ENCODE results near the gene STX2.

STX2 gene

GRCh38 chr12:130829391-130830245, 9.4 kb downstream of the STX2 start:
- no peak for DNase-seq

GRCh38 chr12:130828895-130829294, 10.2 kb downstream of the STX2 start:
- no peak for DNase-seq

DNA sequence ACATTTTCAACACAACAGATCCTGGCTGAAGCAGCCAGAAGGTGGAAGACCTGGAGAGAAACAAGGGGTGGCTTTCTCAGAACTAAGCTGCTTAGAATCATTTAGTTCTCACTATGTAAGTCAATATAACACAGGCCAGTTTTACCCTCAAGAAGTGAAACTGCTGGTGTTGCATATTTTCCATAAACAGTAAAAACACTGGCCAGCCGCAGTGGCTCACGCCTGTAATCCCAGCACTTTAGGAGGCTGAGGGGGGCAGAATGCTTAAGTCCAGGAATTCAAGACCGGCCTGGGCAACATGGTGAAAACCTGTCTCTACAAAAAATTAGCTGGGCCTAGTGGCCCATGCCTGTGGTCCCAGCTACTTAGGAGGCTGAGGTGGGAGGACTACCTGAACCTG, 11.6 kb downstream of the STX2 start:
- DNase-seq, result no peak

DNA sequence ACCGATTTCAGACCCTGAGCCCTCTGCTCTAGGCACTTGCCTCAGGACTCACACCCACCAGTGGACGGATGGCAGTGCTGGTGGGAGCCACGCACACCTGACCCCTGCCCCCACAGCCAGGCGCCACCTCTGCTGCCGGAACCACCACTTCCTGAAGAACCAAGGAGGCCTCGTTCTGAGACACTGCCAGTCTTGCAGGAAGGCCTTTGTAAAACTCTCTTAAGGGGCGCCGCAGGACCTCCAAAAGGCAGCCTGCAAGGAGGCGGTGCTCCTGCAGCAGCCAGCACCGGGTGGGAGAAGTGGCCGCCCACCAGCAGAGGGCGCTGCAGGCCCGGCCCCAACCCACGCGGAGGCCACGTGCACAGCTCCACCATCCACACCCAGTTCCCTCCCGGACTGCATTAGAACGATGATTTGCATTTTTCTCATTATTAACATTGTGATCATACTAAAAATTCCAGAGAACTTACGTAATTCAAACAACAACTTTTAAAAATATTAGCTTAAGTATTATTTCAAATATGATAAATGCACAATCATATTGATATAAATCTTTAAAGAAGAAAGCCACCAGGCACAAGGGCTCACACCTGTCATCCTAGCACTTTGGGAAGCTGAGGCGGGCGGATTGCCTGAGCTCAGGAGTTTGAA, 12.8 kb downstream of the STX2 start:
- peak; percentile 14 to 27 for DNase-seq

DNA sequence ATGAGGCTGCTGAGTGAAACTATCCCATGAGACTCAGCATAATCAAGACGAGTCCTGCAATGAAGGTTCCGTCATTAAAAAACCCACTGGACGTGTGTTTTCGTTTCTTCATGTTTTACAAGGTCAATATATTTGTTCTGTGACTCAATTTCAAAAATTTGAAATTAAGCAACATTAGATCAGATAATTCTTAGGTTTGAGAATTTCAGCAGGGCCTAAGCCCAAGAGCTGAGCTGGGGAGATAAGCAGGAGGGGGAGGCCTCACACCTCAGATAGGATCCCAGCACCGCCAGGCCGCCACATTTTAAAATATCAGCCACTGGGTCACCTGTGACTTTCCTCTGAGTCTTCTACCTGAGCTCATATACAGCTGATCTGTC, 13.3 kb downstream of the STX2 start:
- no peak for DNase-seq

DNA sequence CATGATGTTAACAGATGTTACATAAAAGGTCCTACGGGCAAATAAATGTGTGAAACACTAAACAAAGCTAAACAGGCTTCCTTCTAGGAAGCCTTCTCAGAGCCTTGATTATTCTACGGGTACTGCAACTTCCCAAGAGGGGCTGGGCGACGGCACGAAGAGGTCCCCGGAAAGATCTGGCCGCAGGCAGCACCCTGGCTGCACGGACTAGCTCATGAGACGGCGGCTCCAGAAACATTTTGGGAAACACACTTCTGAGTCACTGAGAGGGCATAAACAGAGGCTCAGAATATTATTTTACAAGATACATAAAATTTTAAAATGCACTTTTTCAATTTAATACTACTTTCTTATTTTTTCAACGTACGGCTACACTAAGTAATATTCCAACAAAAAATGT, 19.4 kb downstream of the STX2 start:
- no peak for DNase-seq

- peak in 1 of 2 experiments; percentile 33 for DNase-seq
Measured at GRCh38 chr12:130818635-130819576, 20.1 kb downstream of the STX2 start.

DNA sequence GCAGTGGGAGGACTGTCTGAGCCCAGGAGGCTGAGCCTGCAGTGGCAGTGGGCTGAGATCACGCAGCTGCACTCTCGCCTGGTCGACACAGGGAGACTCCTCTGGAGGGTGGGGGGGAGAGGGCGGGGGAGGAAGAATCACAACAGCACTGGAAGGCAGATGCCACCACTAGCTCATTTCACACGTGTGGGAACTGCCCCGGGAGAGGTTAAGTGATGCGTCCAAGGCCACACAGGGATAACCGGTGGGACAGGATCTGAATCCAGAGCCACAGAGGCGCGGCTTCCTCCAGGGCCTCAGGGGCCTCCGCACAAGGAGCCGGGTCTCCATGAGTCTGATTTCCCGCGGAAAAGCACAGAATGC, 20.8 kb downstream of the STX2 start:
- no peak for DNase-seq

DNA sequence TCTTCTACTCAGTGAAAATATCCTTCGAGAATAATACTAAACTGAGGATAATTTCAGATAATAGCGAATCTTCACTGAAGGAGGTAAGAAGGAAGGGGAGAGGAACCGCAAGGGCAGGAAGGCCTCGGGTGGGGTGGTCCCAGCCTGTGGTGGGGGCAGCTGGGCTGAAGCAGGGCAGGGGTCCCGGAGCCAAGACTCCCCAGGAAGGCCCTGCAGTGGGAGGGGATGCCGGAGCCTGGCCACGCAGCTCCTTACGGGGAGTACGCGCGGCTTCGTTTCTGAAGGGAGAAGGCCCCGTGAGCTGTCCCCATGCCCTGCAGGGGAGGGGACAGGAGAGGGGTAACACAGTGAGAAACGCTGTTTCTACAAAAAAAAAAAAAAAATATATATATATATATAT, 21.2 kb downstream of the STX2 start:
- no peak for DNase-seq

DNA sequence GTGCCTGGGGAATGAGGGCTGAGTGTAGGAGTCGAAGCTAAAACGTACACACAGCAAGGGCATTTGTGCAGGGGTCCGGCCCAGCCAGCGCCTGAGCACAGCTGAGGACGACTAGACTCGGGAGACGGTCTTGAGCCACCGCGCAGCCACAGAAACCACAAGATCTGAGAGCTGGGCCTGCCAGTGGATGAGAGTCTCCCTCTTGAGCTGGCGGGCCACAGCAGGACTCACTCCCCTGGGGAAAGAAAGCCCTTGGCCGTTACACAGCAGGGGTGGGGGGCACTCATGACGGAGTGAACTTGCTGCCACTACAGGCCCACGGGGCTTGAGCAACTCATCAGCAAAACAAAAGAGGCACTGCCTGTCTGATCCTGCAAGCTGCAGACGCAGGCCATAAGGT, 23.0 kb downstream of the STX2 start:
- no peak for DNase-seq

DNA sequence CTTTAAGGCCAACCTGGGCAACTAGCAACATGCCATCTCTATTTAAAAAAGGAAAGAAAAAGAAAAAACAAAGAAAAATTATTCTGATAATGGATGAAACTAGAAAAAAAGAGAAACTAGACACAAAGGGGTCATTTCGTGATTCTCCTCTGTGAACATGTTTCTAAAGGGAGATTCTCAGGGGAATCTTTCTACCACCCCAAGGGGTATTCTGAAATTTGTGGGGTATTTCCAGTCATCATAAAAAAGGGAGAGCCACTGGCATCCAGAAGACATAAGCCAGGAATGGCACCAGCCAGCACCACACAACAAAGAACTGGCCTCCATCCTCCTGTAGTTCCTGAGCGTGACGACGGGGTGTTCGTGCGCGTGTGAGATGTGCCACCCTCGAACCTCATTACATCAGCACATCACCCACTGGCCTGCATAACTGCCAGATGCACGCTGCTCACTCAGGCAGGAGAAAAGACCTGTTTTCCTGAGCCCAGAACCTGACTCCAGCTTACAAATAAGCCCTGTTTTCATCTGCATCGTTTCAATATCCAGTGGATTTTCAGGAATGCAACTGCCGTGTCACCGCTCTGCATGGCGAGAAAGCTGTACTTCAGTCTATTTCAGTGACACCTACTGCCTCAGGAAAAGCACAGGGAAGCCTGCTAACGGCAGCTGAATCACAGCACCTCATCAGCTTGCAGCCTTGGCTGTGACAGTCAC, 23.9 kb downstream of the STX2 start:
- DNase-seq, result no peak

GRCh38 chr12:130813949-130814348, 25.1 kb downstream of the STX2 start:
- no peak for DNase-seq

DNA sequence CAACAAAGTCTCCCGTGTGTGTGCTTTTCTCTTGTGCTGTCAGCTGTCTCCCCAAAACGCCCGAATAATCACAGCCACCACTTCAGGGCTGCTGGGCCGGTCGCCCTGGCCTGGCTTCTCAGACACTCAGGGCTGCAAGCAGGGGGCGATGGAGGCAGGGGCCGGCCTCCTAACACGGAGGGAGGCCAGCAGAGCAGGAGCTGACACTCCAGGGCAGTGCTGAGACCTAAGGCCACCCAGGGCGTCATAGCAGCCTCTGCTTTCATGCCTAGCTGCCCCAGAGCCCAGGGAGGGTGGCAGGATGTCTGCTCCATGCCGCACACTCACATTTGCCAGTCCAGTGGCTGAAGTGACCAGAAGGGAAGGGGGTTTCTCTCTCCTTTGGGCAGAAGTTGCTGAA, 25.6 kb downstream of the STX2 start:
- DNase-seq, result no peak

DNA sequence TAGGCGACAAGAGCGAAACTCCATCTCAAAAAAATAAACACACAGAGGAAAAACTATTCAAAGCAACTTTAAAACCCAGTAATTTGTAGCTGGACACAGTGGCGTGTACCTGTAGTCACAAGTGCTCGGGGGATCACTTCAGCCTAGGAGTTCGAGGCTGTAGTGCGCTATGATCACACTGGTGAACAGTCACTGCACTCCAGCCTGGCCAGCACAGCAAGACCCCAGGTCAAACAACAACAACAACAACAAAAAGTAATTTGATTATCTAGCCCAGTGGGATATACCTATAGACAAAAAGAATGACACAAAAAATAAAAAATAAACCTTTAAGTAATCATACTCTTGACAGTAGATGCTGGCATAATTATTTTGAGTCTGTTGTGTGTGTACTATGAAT, 29.3 kb downstream of the STX2 start:
- DNase-seq, result no peak

DNA sequence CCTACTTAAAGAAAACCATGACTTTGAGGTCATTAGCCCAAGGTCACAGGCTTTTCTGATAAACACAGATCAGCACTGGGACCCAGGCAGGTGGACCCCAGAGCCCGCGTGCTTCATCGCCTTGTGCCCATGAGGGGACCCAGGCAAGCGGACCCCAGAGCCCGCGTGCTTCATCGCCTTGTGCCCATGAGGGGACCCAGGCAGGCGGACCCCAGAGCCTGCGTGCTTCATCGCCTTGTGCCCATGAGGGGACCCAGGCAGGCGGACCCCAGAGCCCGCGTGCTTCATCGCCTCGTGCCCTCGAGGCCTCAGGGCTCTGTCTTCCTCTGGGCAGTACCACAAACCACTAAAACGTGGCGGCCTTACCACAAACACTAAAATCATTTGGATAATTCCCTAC, 31.7 kb downstream of the STX2 start:
- DNase-seq, result no peak

DNA sequence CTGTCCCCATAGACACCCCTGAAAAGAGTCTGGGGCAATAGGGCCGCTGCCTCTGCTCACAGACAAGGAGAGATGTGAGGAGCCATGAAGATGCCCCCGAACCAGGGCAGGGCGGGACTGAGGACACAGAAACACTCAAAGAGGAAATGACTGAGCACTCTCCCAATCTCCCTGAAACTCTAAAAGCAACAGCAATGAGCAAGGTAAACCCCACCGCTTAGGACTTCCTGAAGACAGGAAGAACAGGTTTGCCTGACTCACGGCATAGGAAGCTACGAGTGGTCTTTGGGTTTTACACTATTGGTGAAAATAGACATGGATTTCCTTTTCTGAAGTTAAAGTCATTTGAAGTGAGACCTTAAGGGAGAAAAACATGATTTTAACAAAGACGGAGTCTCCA, 32.5 kb downstream of the STX2 start:
- DNase-seq, result no peak

- DNase-seq, result no peak
Measured at GRCh38 chr12:130805635-130806034, 33.4 kb downstream of the STX2 start.

DNA sequence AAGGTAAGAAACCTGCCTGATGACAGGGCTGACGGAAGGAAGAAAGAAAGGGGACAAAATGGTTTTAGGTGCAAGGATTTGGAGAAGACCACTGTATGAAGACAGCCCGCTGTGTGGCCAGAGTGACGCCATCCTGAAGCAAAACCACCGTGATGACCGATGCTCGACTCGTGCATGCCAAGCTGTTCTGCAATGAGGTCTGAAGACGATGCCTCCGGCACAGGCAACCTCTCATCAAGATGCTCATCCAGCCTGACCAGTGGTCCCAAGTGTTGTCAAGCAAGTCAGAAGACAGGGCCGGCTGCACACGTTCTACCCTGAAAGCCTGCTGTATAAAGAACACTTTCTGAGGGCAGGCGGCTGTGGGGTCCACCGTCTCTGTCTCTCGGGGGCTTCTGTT, 34.8 kb downstream of the STX2 start:
- no peak for DNase-seq

DNA sequence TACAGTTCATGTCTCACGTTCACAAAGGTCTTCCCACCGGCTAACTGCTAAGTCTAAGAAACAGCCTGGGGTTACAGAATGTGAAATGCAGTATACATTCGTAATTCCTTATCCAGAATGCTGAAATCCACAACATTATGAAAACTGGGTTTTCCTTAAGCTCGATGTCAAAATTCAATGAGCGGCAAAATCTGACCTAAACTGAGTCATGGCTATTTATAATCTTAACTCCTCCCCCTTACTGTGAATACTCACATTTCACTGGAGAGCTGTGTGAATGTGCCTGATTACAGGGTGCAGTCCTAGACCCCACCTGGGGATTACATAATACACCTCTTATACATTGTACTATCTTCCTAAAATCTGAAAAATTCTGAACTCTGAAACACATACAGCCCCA, 35.3 kb downstream of the STX2 start:
- no peak for DNase-seq

DNA sequence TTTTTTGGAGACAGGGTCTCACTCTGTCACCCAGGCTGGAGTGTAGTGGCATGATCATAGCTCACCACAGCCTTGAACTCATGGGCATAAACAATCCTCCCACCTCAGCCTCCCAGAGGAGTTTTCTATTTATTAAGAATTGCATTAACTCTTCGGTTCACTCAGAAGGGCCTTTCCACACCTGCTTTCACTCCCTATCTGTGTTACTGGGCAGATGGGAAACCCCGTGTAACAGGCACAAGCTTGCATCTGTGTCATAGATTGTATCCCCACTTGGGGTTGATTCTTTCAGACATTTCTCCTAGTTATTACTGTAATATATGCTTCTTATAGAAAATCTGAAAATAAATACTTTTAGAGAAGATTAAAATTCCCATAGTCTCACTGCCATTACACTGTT, 38.7 kb downstream of the STX2 start:
- DNase-seq, result no peak

GRCh38 chr12:130799051-130799450, 40.0 kb downstream of the STX2 start:
- DNase-seq, result no peak

DNA sequence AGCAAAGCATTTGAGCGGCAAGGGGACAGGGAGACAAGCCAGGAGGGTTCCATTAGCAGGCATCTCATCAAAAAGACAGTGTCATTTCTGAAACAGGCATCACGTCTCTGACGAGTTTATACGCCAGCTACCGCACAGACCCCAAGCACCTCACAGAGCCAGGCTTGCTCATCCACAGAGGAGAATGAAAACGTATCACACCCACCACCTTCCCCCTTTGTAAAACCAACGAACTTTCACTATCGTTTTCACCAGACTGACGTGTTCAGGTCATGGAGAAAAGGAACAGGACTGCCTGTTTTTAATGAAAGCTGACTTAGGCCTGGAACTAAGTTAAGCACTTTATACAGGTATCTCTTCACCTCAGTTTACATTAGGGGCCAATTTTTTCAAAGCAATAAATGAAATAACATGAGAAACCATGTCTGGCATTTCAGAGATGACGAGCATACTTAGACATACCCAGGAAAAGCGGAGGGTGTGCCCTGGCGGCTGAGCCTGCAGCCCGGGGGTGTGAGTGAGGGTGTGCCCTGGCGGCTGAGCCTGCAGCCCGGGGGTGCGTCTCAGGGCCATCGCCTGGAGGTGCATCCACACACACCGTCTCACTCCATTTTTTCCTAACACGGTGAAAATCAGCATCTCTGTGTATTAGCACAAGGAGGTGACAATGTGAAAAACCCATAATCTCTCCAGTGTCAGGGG, 41.9 kb downstream of the STX2 start:
- no peak for DNase-seq

Measured in NCI-H524 (cell line).